HG03097 (cell line): Measurements from ENCODE around the gene FBXL16.

ENCODE experiments used
- ATAC-seq: cut with Tn5 transposase; IDR thresholded peaks from one replicate; pipeline ENCODE4 v1.9.1; 2021; ENCODE audit not compliant: unreplicated experiment, low FRiP score

Gene FBXL16

GRCh38 chr16:679814-680624 is 25.6 kb downstream of the FBXL16 start, which contains the start of gene STUB1:
STUB1 (plus strand) TSS chr16:680410; CDS start chr16:680526, 116 bp downstream.
- peak; percentile 34 for ATAC-seq

- no peak for ATAC-seq
Observed at GRCh38 chr16:678858-679813, 26.5 kb downstream of the FBXL16 start.

GRCh38 chr16:678209-678857 is 27.3 kb downstream of the FBXL16 start:
- ATAC-seq = no peak

- ATAC-seq = no peak
Observed at GRCh38 chr16:677316-678190, 28.0 kb downstream of the FBXL16 start.

GRCh38 chr16:676913-677312 is 28.7 kb downstream of the FBXL16 start:
- no peak for ATAC-seq

- no peak for ATAC-seq
Observed at GRCh38 chr16:676565-676902, 29.1 kb downstream of the FBXL16 start.

- ATAC-seq = no peak
Observed at GRCh38 chr16:675884-676564, 29.6 kb downstream of the FBXL16 start.

- ATAC-seq = no peak
Observed at GRCh38 chr16:674968-675883, 30.4 kb downstream of the FBXL16 start, which contains the start of gene RHBDL1. RHBDL1 (plus strand) TSS chr16:675671; CDS start chr16:675791, 120 bp downstream.

- ATAC-seq = no peak
Observed at GRCh38 chr16:674214-674881, 31.3 kb downstream of the FBXL16 start.

- no peak for ATAC-seq
Observed at GRCh38 chr16:673399-673991, 32.1 kb downstream of the FBXL16 start.

- no peak for ATAC-seq
Observed at GRCh38 chr16:672851-673250, 32.8 kb downstream of the FBXL16 start.

- ATAC-seq = no peak
Observed at GRCh38 chr16:672371-672770, 33.2 kb downstream of the FBXL16 start.

- ATAC-seq = no peak
Observed at GRCh38 chr16:671353-672131, 34.1 kb downstream of the FBXL16 start.

GRCh38 chr16:670485-671352 is 34.9 kb downstream of the FBXL16 start:
- no peak for ATAC-seq

- ATAC-seq = no peak
Observed at GRCh38 chr16:669666-670065, 35.9 kb downstream of the FBXL16 start.
